AG20443 (cell line): ENCODE results near the gene POLR2H.
A peak's percentile ranks its signal among the peaks of the same experiment; 100 is the strongest.

Experiments used
- DNase-seq: peaks from one replicate; pipeline ENCODE4 v3.0.0; 2012; ENCODE audit warnings: low spot score, mixed read lengths

The POLR2H gene

DNA sequence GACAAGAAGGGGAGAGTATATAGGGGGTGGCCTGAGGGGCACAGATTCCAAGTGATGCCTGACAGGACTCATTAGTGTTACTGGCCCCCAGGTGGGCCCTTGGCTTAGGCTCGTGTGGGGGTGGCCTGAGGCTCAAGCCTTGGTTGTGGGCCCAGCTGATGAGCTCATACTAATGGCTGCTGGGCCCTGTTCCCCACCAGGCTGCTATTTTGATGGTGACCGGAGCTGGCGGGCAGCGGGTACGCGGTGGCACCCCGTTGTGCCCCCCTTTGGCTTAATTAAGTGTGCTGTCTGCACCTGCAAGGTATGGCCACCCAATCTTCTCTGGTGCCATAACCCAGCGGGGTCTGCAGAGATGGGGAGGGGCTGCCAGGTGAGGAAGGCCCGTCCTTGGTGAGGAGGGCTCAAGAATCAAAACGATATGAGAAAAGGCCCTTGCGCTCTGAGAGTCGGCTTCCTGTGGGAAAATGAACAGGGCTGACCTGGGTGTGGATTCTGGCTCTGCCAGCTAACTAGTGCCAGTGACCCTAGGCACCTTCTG is 25.7 kb downstream of the POLR2H start:
- DNase-seq: no peak

DNA sequence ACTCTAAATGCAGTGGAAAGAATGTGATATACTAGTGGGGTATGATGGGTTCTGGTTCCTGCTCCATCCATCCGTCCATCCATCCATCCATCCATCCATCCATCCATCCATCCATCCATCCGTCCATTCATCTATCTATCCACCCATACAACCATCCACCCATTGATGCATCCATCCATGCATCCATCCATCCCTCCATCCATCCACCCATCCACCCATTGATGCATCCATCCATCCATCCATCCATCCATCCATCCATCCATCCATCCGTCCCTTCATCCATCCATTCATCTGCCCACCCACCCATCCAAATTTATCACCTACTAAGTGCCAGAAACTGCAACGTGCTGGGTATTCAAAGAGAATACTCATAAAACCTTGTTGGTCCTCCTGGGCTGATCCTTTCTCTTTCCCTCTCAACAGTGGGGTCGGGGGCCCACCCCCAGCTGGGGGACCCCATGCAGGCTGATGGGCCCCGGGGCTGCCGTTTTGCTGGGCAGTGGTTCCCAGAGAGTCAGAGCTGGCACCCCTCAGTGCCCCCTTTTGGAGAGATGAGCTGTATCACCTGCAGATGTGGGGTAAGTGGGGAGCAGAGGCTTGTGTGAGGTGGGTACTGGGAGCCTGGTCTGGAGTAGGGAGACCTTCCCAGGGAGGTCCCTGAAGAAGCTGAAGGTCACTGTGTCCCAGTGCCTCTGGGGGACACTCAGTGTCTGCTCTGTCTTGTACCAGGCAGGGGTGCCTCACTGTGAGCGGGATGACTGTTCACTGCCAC is 26.8 kb downstream of the POLR2H start:
- no peak for DNase-seq

GRCh38 chr3:184388936-184389230 is 27.4 kb downstream of the POLR2H start:
- no peak for DNase-seq

DNA sequence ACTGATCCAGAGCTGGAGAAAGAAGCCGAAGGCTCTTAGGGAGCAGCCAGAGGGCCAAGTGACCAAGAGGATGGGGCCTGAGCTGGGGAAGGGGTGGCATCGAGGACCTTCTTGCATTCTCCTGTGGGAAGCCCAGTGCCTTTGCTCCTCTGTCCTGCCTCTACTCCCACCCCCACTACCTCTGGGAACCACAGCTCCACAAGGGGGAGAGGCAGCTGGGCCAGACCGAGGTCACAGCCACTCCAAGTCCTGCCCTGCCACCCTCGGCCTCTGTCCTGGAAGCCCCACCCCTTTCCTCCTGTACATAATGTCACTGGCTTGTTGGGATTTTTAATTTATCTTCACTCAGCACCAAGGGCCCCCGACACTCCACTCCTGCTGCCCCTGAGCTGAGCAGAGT is 27.9 kb downstream of the POLR2H start:
- DNase-seq: no peak

GRCh38 chr3:184389935-184390528 is 28.5 kb downstream of the POLR2H start:
- DNase-seq: no peak

GRCh38 chr3:184391266-184391665 is 29.8 kb downstream of the POLR2H start:
- no peak for DNase-seq

- DNase-seq: no peak
These were observed 33.8 kb downstream of the POLR2H start for GRCh38 chr3:184395320-184395660.

- peak; percentile 93 for DNase-seq
These were observed 37.9 kb downstream of the POLR2H start for GRCh38 chr3:184399410-184399809.

DNA sequence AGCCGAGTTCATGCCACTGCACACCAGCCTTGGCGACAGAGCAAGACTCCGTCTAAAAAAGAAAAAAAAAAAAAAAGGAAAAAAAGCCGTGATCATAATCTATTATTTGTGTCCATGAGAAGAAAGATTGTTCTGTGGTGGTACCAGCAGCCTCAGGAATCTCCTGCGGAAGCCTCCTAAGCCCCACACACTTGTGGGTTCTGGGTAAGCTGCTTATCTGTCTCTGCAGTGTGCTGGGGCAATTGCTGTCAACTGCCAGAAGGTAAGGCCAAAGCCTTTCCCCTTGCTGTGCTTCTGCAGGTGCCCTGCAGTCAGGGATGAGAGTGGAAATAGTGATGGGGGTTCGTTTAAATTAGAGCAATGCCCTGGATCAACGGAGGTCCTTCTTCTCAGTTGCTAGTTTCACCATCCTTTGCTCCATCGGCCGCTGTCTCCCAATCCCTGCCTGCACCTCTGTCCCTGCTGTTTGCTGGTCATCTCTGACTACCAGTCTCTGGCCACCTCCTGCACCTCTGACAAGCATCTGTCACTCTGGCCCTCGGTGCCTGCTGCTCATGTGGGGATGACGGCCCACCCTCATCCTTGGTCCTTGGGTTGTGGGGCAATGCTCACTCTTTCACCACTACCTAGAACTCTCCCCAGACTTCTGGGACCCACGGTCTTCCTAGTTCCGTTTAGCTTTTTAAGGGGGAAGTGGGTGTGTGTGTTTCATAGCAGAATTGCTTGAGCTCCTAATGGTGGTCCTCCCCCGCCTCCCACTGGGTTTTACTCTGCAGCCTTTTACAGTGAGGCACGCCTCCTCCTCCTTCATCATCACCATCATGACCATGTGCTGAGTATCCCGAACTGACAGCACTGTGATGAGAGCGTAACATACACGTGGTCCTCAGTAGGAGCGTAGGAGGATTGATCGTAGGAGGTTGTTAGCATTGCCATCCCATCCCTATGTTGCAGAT is 43.8 kb downstream of the POLR2H start:
- no peak for DNase-seq

DNA sequence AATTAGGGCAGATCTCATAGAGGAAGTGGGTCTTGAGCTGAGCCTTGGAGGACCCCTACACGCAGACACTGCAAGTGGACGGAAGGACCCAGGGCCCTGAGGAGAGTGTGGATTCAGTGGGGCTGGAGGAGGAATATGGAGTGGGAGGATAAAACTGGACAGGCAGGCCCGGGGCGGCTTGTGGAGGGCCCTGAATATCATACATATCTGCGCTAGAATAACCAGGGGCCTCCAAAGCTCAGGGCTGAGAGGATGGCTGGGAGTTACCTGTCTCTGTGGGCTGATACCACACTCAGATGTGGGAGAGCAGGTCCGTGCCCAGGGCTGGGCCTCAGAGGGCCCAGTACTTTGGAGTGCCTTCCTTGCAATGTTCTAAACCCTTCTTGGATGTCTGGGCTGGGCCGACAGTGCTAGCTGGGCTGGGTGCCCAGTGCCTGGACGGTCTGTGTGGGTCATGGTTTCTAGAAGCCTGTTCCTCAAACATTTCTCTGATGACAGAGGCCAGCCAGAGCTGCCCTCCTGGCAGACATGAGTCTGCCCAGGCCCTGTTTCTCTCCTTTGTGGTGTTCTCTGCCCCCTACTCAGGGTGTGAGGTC is 47.9 kb downstream of the POLR2H start:
- no peak for DNase-seq

DNA sequence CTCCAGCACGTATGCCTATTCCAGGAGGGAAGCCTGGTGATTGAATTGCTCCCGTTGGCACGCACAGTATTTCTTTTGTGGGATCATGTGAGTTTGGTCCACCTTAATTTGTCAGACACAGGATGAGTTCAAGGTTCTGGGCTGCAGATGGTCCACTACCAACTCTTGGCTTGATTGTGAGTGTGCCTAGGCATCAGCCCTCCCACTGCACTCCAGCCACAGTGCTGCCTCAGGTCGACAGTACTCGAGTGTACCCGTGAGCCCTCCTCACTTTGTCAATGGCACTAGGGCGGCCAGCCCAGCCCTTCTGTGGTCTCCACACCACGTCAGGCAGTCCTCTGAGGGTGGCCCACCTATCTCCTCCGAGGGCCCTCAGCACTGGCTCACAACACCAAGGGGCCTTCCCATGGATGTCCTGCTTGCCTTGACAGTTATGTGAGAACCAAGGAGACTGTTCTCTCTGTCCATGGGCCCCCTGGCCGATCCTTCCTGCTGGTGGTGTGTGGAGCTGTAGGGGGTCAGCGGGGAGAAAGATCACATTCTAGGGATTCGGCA is 48.5 kb downstream of the POLR2H start:
- no peak for DNase-seq

DNA sequence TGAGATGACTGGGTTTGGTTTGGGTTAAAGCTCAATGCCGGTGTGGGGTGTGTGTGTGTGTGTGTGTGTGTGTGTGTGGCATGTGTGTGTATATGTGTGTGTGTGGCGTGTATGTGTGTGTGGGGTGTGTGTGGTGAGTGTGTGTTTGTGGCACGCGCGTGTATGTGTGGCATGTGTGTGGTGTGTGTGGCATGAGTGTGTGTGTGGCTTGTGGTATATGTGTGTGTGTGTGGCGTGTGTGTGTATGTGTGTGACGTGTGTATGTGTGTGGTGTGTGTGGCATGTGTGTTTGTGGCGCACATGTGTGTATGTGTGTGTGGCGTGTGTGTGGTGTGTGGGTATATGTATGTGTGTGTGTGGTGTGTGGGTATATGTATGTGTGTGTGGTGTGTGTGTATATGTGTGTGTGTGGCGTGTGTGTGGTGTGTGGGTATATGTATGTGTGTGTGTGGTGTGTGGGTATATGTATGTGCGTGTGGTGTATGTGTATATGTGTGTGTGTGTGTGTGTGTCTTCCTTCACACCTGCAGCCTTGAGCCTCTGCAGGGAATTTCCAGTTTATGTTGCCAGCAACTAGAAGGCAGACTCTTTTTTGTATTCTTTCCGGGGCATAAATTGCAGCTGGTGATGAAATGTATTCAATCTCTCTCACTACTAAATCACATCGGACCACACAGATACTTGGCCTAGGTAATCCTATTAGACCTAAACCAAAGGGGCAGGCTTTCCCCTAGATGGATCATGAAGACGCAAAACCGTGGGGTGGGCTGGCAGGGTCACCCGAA is 53.1 kb downstream of the POLR2H start:
- no peak for DNase-seq

- DNase-seq: no peak
These were observed 53.6 kb downstream of the POLR2H start for GRCh38 chr3:184415203-184415490.

DNA sequence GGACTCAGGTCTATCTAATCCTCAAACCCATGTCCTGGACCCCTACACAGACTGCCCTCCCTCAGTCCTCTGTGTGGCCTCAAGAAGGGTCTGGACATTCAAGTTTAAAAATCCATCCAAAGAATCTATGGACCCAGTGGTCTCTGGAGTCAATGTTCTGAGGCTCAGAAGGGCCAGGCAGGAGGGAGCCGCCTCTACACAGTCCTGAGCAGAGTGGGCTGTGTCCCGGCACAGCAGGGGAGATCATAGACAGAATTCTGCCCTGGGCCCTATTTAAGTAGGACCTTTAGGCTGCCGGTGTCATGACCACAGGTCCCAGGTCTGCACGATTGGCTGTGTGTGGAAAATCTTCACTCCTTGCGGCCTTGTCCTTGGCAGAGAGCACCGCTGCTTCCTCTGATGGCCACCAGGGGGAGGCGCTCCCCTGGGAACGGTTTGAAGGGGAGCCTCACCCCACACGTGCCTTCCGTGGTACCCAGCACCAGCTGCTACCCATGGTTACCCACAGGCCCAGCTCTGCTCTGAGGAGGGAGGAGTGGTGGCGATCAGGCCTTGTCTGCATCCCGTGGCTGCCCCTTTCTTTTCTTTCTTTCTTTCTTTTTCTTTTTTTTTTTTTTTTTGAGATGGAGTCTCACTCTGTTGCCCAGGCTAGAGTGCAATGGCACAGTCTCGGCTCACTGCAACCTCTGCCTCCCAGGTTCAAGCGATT is 56.3 kb downstream of the POLR2H start:
- DNase-seq: peak; percentile 89
